Suprapubic skin (tissue), 4 donors: ENCODE data around the gene SPATS2L. TPM values are rescaled to one million over a fixed set of nuclear protein-coding genes. Genes with fewer than 3 reads are reported as not detected.

ENCODE experiments used
- DNase-seq, 2 donors: peaks; one replicate each; pipeline ENCODE4 v3.0.0-alpha.2; 2019; ENCODE audit warnings: low spot score in 2 of 2
- H3K27ac ChIP-seq: fragments of 200-600 bp; sonication (generic); one replicate; pipeline ENCODE4 v1.5.1; 2019
- H3K27me3 ChIP-seq: fragments of 200-600 bp; sonication (generic); one replicate; pipeline ENCODE4 v1.5.1; 2019
- H3K36me3 ChIP-seq: fragments of 200-600 bp; sonication (generic); one replicate; pipeline ENCODE4 v1.5.1; 2019
- H3K4me1 ChIP-seq: fragments of 200-600 bp; sonication (generic); one replicate; pipeline ENCODE4 v1.5.1; 2019
- H3K4me3 ChIP-seq: fragments of 200-600 bp; sonication (generic); one replicate; pipeline ENCODE4 v1.5.1; 2019; ENCODE audit warnings: mild to moderate bottlenecking
- H3K9me3 ChIP-seq: fragments of 200-600 bp; sonication (generic); one replicate; pipeline ENCODE4 v1.5.1; 2019
- CTCF ChIP-seq, 2 donors: fragments of 200-600 bp in 1 of 2; fragments of 450-650 bp in 1 of 2; sonication (generic) in 1 of 2; IDR thresholded peaks; one replicate each; pipeline ENCODE4 v1.5.1; 2016 to 2019; ENCODE audit warnings: antibody characterized with exemption in 2 of 2, mild to moderate bottlenecking in 1 of 2, moderate library complexity in 1 of 2
- EP300 ChIP-seq: sonication (generic); formaldehyde crosslinking; IDR thresholded peaks from one replicate; pipeline ENCODE4 v1.6.1; 2017; ENCODE audit warnings: antibody characterized with exemption
- POLR2A ChIP-seq, 2 donors: fragments of 450-650 bp; IDR thresholded peaks; one replicate each; pipeline ENCODE4 v1.6.1; 2017; ENCODE audit warnings: antibody characterized with exemption in 2 of 2, mild to moderate bottlenecking in 2 of 2, moderate library complexity in 2 of 2
- POLR2AphosphoS5 ChIP-seq, 3 donors: sonication (generic); formaldehyde crosslinking; IDR thresholded peaks; one replicate each; pipeline ENCODE4 v1.6.1; 2017; ENCODE audit warnings: antibody characterized with exemption in 3 of 3
- WGBS: methylation state at CpG from one replicate; pipeline ENCODE4 v1.1.5; 2018; 5-methylcytosine and 5-hydroxymethylcytosine counted together
- total RNA-seq, 4 donors: library from RNA; depleted of rRNA; stranded (reverse); fragments of >200 nt; gene quantifications; one replicate each; pipeline ENCODE4 v1.1.0, GENCODE V29; 2016

SPATS2L gene
- total RNA-seq, 4 donors from 2014 or later = 39.9 to 104 (median 57.7) TPM

GRCh38 chr2:200525551-200525881, 219.0 kb downstream of the SPATS2L start:
- Histone ChIP-seq H3K36me3 (no peaks in the 10 kb centered on the region), H3K27ac (no peak overlapping the region), H3K9me3 (no peaks in the 10 kb centered on the region), H3K27me3 (peaks cover 4% of the 10 kb centered on the region), H3K4me1 (peaks cover 9% of the 10 kb centered on the region), H3K4me3 (peak overlapping the region; percentile 71)
- 27% methylated on average over 7 of the region's 7 CpGs for WGBS
- TF ChIP-seq POLR2AphosphoS5 (IDR thresholded peaks at IDR 0.05) = no peak
- TF ChIP-seq EP300 = peak; percentile 9
- no peak for DNase-seq

GRCh38 chr2:200525882-200526651, 219.6 kb downstream of the SPATS2L start, which contains the start of gene SGO2:
Gene SGO2, plus strand, starts transcription at chr2:200526207. Its CDS starts 6,769 bp downstream, at chr2:200532976.
- H3K36me3 ChIP-seq = no peaks in the 10 kb centered on the region
- peak within 1 kb of the TSS; percentile 71 for H3K4me3 ChIP-seq
- TF ChIP-seq POLR2AphosphoS5 (IDR thresholded peaks at IDR 0.05) (peak in 1 of 3 donors; percentile 56), EP300 (no peak), POLR2A (IDR thresholded peaks at IDR 0.05) (peak in 1 of 2 donors; percentile 27)
- H3K4me1 ChIP-seq = peaks cover 9% of the 10 kb centered on the region
- H3K27me3 ChIP-seq = peaks cover 4% of the 10 kb centered on the region
- no peak within 1 kb of the TSS for H3K27ac ChIP-seq
- peak; percentile 95 to 96 for DNase-seq
- under 1% methylated on average over 55 of the region's 56 CpGs for WGBS
- no peaks in the 10 kb centered on the region for H3K9me3 ChIP-seq

GRCh38 chr2:200528228-200528627, 221.7 kb downstream of the SPATS2L start:
- Histone ChIP-seq H3K4me1 (peaks cover 9% of the 10 kb centered on the region), H3K9me3 (no peaks in the 10 kb centered on the region), H3K27ac (no peak overlapping the region), H3K27me3 (peaks cover 2% of the 10 kb centered on the region), H3K36me3 (no peaks in the 10 kb centered on the region), H3K4me3 (no peak overlapping the region)
- 95% methylated on average over 3 of the region's 3 CpGs for WGBS
- no peak for DNase-seq
- no peak for TF ChIP-seq POLR2A (IDR thresholded peaks at IDR 0.05)
- no peak for TF ChIP-seq POLR2AphosphoS5 (IDR thresholded peaks at IDR 0.05)
- no peak for TF ChIP-seq CTCF (IDR thresholded peaks at IDR 0.05)
- TF ChIP-seq EP300 = no peak

Other genes with a start within 250 kb of the SPATS2L start
- gene KCTD18, start 203.4 kb downstream of the SPATS2L start, total RNA-seq = 10 to 100 TPM; 14.0 to 22.8 (median 21.2) TPM
- 1 to 10 TPM; 2.0 to 3.5 (median 2.8) TPM for gene SGO2, start 219.5 kb downstream of the SPATS2L start, total RNA-seq